Coronary artery (tissue), 2 donors: ENCODE measurements around the gene WBP2.

Experiments used
- DNase-seq: peaks from one replicate; pipeline ENCODE4 v3.0.0-alpha.2; 2017; ENCODE audit warnings: low spot score
- H3K27ac ChIP-seq, 2 donors: fragments of 200-600 bp; sonication (generic); one replicate each; pipeline ENCODE4 v1.5.1; 2016 to 2019
- H3K4me3 ChIP-seq: fragments of 200-600 bp; sonication (generic); 2 replicates; pipeline ENCODE4 v1.5.1; 2016; ENCODE audit warnings: mild to moderate bottlenecking, moderate library complexity
- CTCF ChIP-seq: fragments of 200-600 bp; sonication (generic); IDR thresholded peaks from one replicate; pipeline ENCODE4 v1.5.1; 2019; ENCODE audit warnings: antibody characterized with exemption

The WBP2 gene

GRCh38 chr17:75855310-75856061 is at the start of gene WBP2:
WBP2 (minus strand) TSS chr17:75855335; CDS start chr17:75855297, 38 bp downstream.
- H3K4me3 ChIP-seq: peak within 1 kb of the TSS; percentile 90
- DNase-seq: peak; percentile 100
- H3K27ac ChIP-seq: peak within 1 kb of the TSS; percentile 94 to 100
- TF ChIP-seq CTCF: peak; percentile 29

GRCh38 chr17:75902406-75902805 is 47.3 kb upstream of the WBP2 start:
- DNase-seq: no peak
- Histone ChIP-seq H3K4me3 (no peak overlapping the region), H3K27ac (no peak overlapping the region)
- no peak for TF ChIP-seq CTCF

GRCh38 chr17:75901727-75902126 is 46.6 kb upstream of the WBP2 start:
- no peak for DNase-seq
- Histone ChIP-seq H3K27ac (no peak overlapping the region), H3K4me3 (no peak overlapping the region)
- TF ChIP-seq CTCF: no peak

GRCh38 chr17:75900691-75901533 is 45.8 kb upstream of the WBP2 start:
- no peak overlapping the region for H3K27ac ChIP-seq
- no peak for TF ChIP-seq CTCF
- DNase-seq: no peak

GRCh38 chr17:75899767-75900468 is 44.8 kb upstream of the WBP2 start:
- Histone ChIP-seq H3K4me3 (no peak overlapping the region), H3K27ac (no peak overlapping the region)
- no peak for DNase-seq
- TF ChIP-seq CTCF: no peak

More at GRCh38 chr17:75900691-75901533, 45.8 kb upstream of the WBP2 start:
- no peak overlapping the region for H3K4me3 ChIP-seq

GRCh38 chr17:75899353-75899752 is 44.2 kb upstream of the WBP2 start:
- Histone ChIP-seq H3K27ac (no peak overlapping the region), H3K4me3 (no peak overlapping the region)
- DNase-seq: no peak
- no peak for TF ChIP-seq CTCF
